Glutamatergic neuron (in vitro differentiated cells): Measurements from ENCODE around the gene CBX3. TPM values are rescaled to one million over a fixed set of nuclear protein-coding genes. Genes with fewer than 3 reads are reported as not detected.

ENCODE experiments used
- DNase-seq: peaks from one replicate; pipeline ENCODE4 v3.0.0; 2022
- H3K27ac Mint-ChIP-seq: one replicate; pipeline ENCODE4 v1.8.0; 2020; ENCODE audit warnings: mild to moderate bottlenecking, mixed read lengths, inconsistent platforms; ENCODE audit not compliant: unreplicated experiment
- H3K27me3 Mint-ChIP-seq: one replicate; pipeline ENCODE4 v1.8.0; 2020; ENCODE audit warnings: mild to moderate bottlenecking, moderate library complexity, mixed read lengths, inconsistent platforms; ENCODE audit not compliant: unreplicated experiment
- H3K36me3 Mint-ChIP-seq: one replicate; pipeline ENCODE4 v1.8.0; 2020; ENCODE audit warnings: mild to moderate bottlenecking, mixed read lengths, inconsistent platforms; ENCODE audit not compliant: unreplicated experiment
- H3K4me1 Mint-ChIP-seq: one replicate; pipeline ENCODE4 v1.8.0; 2020; ENCODE audit warnings: mild to moderate bottlenecking, low read depth, mixed read lengths, inconsistent platforms; ENCODE audit not compliant: unreplicated experiment
- H3K4me3 Mint-ChIP-seq: one replicate; pipeline ENCODE4 v1.8.0; 2020; ENCODE audit warnings: mild to moderate bottlenecking, mixed read lengths, inconsistent platforms; ENCODE audit not compliant: unreplicated experiment
- H3K9me3 Mint-ChIP-seq: one replicate; pipeline ENCODE4 v1.8.0; 2020; ENCODE audit warnings: mild to moderate bottlenecking, moderate library complexity, mixed read lengths, inconsistent platforms; ENCODE audit not compliant: unreplicated experiment
- total RNA-seq: library from RNA; stranded (reverse); fragmentation: NEBNext Ultra II Directional; extraction: Animal tissue kit (Norgen Biotek cat#: 25700); gene quantifications from one replicate; pipeline ENCODE4 v1.2.1, GENCODE V29; 2021; ENCODE audit not compliant: unreplicated experiment
- TF ChIP-seq, protein P1 (sequence below): fragments of 200-600 bp; sonication (generic); IDR thresholded peaks from one replicate; pipeline ENCODE4 v1.5.0; 2021; ENCODE audit not compliant: partially characterized antibody, unreplicated experiment

The CBX3 gene
- total RNA-seq, 1 donor from 2014 or later: 191 TPM

DNA sequence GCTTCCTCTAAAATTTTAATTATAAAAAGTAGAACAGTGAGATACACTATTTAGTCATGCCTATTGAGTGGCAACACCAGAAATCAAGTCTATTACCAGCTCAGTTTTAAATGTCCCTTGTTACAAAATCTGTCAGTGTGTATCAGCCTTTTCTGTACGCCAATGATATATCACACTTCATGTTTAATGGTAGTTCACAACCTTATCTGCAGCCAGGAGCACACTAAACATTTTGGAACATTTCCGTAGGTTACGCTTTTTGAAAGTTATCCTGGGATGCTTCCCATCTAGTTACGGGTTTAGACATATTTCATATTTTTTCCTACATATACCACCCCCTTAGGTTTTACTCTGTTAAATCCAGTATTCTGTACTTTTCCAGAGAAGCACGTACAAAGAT lies 6.4 kb upstream of the CBX3 start:
- TF ChIP-seq, protein P1, sequence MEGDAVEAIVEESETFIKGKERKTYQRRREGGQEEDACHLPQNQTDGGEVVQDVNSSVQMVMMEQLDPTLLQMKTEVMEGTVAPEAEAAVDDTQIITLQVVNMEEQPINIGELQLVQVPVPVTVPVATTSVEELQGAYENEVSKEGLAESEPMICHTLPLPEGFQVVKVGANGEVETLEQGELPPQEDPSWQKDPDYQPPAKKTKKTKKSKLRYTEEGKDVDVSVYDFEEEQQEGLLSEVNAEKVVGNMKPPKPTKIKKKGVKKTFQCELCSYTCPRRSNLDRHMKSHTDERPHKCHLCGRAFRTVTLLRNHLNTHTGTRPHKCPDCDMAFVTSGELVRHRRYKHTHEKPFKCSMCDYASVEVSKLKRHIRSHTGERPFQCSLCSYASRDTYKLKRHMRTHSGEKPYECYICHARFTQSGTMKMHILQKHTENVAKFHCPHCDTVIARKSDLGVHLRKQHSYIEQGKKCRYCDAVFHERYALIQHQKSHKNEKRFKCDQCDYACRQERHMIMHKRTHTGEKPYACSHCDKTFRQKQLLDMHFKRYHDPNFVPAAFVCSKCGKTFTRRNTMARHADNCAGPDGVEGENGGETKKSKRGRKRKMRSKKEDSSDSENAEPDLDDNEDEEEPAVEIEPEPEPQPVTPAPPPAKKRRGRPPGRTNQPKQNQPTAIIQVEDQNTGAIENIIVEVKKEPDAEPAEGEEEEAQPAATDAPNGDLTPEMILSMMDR: no peak
- Mint-ChIP-seq H3K9me3 (peaks cover 17% of the 10 kb centered on the region), H3K4me1 (peaks cover 20% of the 10 kb centered on the region), H3K27ac (no peak overlapping the region), H3K4me3 (peak overlapping the region; percentile 18), H3K36me3 (peaks cover 15% of the 10 kb centered on the region), H3K27me3 (peaks cover 16% of the 10 kb centered on the region)
- DNase-seq: no peak

DNA sequence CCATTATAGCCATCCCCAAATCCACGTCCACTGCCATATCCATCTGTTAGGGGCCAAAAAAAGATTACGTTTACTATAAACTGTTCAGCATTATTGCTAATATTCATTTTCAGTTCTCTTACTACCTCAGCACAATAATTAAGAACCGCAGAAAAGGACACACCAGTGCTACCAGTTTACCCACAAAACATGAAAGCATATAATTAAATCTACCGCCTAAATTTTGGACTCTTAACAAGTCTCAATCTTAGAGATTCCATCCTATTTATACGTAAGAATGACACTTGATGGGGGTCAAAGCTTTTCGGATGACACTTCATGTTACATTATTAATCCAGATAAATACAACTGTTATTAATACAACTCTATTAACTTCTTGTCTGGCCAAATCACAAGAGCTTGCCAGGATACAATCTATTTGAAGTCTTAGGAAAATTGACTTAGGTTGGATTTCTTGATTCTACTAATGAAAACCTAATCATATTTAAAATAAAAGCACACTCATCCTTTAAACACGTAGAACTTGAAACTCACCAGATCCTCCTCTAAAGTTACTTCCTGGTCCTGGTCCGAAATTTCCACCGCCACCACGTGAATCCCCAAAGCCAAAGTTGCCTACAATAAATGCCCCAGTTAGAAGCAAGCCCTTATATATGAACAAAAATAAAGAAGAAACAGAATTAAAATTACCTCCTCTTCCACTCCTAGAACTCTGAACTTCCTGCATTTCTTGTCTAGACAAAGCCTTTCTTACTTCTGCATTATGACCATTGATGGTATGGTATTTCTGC lies 5.5 kb upstream of the CBX3 start:
- peaks cover 26% of the 10 kb centered on the region for H3K9me3 Mint-ChIP-seq
- peaks cover 15% of the 10 kb centered on the region for H3K36me3 Mint-ChIP-seq
- TF ChIP-seq, protein P1: no peak
- H3K27me3 Mint-ChIP-seq: peaks cover 22% of the 10 kb centered on the region
- H3K4me1 Mint-ChIP-seq: peaks cover 20% of the 10 kb centered on the region
- H3K27ac Mint-ChIP-seq: peak overlapping the region; percentile 53
- DNase-seq: no peak
- peak overlapping the region; percentile 83 for H3K4me3 Mint-ChIP-seq

DNA sequence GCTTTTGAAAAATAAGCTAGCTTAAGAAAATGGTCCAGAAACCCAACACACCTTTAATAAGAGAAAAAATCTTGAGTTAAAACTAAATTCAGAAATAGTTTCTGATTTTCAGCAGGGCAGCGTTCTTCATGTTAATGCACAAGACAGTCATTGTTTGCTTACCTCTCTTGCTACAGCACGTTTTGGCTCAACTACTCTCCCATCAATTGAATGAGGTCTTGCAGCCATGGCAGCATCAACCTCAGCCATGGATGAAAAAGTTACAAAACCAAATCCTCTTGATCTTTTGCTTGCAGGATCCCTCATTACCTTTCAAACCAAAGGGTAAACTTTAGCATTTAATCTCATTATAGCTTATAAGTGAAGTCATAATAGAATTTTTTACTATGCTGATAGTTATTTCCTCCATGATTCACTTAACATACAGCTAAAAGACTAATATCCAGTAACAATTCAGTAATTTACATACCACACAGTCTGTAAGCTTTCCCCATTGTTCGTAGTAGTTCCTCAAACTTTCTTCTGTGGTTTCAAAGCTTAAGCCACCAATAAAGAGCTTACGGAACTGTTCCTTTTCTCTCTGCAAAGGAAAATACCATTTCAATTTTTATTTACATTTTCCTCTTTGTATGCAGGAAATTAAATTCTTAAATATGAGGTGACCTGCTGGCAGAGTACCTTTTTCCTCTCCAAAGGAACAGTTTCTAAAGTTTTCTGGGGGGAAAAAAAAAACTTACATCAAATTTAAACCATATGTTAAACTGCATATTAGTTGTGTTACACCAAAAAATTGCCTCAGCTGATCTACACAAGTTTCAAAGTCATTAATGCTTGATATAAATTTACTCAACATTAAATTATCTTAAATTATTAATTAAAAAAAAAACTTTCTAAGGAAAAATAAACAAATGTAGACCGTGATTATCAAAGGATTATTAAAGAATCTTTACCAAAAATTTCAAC lies 4.1 kb upstream of the CBX3 start:
- no peak overlapping the region for H3K27ac Mint-ChIP-seq
- H3K9me3 Mint-ChIP-seq: peaks cover 27% of the 10 kb centered on the region
- TF ChIP-seq, protein P1: no peak
- peaks cover 20% of the 10 kb centered on the region for H3K4me1 Mint-ChIP-seq
- peak overlapping the region; percentile 100 for H3K4me3 Mint-ChIP-seq
- peaks cover 10% of the 10 kb centered on the region for H3K36me3 Mint-ChIP-seq
- no peak for DNase-seq
- H3K27me3 Mint-ChIP-seq: peaks cover 24% of the 10 kb centered on the region

DNA sequence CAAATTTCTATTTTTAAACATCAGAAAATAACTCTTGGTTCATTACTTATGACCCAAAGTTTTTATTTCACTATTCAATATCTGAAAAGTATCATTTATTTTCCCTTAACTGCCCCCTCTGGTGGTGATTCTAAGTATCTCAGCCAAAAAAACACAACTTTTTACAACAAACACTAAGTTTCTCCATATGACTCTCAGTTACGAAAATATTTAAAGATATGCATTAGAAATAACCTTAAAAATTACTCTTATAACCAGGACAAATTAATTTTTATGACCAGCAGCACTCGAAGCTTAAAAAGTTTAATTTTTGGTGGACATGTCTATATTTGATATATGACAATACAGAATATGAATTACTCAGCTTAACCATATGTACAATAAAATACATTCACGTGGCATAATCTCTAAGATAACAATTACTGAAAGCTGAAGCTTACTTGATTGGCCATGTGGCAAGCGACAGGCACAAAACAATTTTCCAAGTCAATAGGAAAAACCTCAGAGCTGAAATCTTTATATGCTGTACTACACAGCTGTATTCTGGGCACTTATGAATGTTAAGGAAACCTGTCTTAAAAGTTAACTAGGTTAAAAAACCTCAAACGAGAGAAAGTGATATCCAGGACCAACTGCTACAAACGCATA lies 3.3 kb upstream of the CBX3 start:
- H3K9me3 Mint-ChIP-seq: peaks cover 27% of the 10 kb centered on the region
- H3K36me3 Mint-ChIP-seq: peaks cover 10% of the 10 kb centered on the region
- H3K4me1 Mint-ChIP-seq: peaks cover 20% of the 10 kb centered on the region
- H3K27ac Mint-ChIP-seq: peak overlapping the region; percentile 100
- TF ChIP-seq, protein P1: peak; percentile 97
- peak overlapping the region; percentile 100 for H3K4me3 Mint-ChIP-seq
- DNase-seq: no peak
- H3K27me3 Mint-ChIP-seq: peaks cover 24% of the 10 kb centered on the region
